Smooth muscle cell of bladder (primary cell): ENCODE results near the gene SEPHS2. TPM values are rescaled to one million over a fixed set of nuclear protein-coding genes. Genes with fewer than 3 reads are reported as not detected.

Experiments used
- total RNA-seq: library from RNA; depleted of rRNA; stranded (reverse); fragments of >200 nt; gene quantifications from 2 replicates; pipeline ENCODE4 v1.2.3, GENCODE V29; 2014

The SEPHS2 gene
- 11.1 and 13.7 TPM in 2 replicates for total RNA-seq

GRCh38 chr16:30445408-30446202 is at the start of gene SEPHS2:
Gene SEPHS2, minus strand, starts transcription at chr16:30445874. Its CDS starts 147 bp downstream, at chr16:30445727.

GRCh38 chr16:30472328-30472942 is 26.8 kb upstream of the SEPHS2 start, which contains the start of gene ITGAL:
Gene ITGAL, plus strand, starts transcription at chr16:30472742. Its CDS starts 96 bp downstream, at chr16:30472838.

GRCh38 chr16:30429678-30430427 is 15.8 kb downstream of the SEPHS2 start, which contains the start of gene DCTPP1:
Gene DCTPP1, minus strand, starts transcription at chr16:30430030. Its CDS starts 50 bp downstream, at chr16:30429980.

GRCh38 chr16:30407102-30407803 is 38.4 kb downstream of the SEPHS2 start, which contains the start of gene ZNF771:
Gene ZNF771, plus strand, starts transcription at chr16:30407606. Its CDS starts 448 bp downstream, at chr16:30408054.

GRCh38 chr16:30395155-30395991 is 50.3 kb downstream of the SEPHS2 start, which contains the start of gene ZNF48:
Gene ZNF48, plus strand, starts transcription at chr16:30395420. Its CDS starts 375 bp downstream, at chr16:30395795.

Other genes with a start within 250 kb of the SEPHS2 start
- 2.4 and 3.4 TPM in 2 replicates for gene SULT1A3, start 246.6 kb downstream of the SEPHS2 start, total RNA-seq
- gene NPIPB13, start 197.4 kb downstream of the SEPHS2 start, total RNA-seq = 0.43 and 1.8 TPM in 2 replicates
- 33.8 and 39.1 TPM in 2 replicates for gene CD2BP2, start 90.6 kb downstream of the SEPHS2 start, total RNA-seq
- 17.1 and 19.9 TPM in 2 replicates for gene TBC1D10B, start 75.4 kb downstream of the SEPHS2 start, total RNA-seq
- gene MYL11, start 71.1 kb downstream of the SEPHS2 start, total RNA-seq = not detected in 2 replicates
- not detected in 2 replicates for gene SEPTIN1, start 63.3 kb downstream of the SEPHS2 start, total RNA-seq
- gene ZNF48, start 50.5 kb downstream of the SEPHS2 start, total RNA-seq = 4.6 and 5.5 TPM in 2 replicates
- 9.8 and 10.5 TPM in 2 replicates for gene ZNF771, start 38.3 kb downstream of the SEPHS2 start, total RNA-seq
- gene DCTPP1, start 15.8 kb downstream of the SEPHS2 start, total RNA-seq = 5.5 and 6.9 TPM in 2 replicates
- not detected in 2 replicates for gene ITGAL, start 26.9 kb upstream of the SEPHS2 start, total RNA-seq
- 9.5 and 12.8 TPM in 2 replicates for gene ZNF768, start 80.7 kb upstream of the SEPHS2 start, total RNA-seq
- 6.7 and 8.4 TPM in 2 replicates for gene ZNF747, start 89.0 kb upstream of the SEPHS2 start, total RNA-seq
- 2.1 and 2.8 TPM in 2 replicates for gene ZNF764, start 112.5 kb upstream of the SEPHS2 start, total RNA-seq
- 12.1 and 12.9 TPM in 2 replicates for gene ZNF688, start 125.8 kb upstream of the SEPHS2 start, total RNA-seq
- gene ZNF785, start 139.8 kb upstream of the SEPHS2 start, total RNA-seq = 7.9 and 8.4 TPM in 2 replicates
- gene ZNF689, start 164.5 kb upstream of the SEPHS2 start, total RNA-seq = 3.8 and 4.4 TPM in 2 replicates
- gene PRR14, start 205.1 kb upstream of the SEPHS2 start, total RNA-seq = 3.4 and 3.8 TPM in 2 replicates
- 12.7 and 15.3 TPM in 2 replicates for gene FBRS, start 212.6 kb upstream of the SEPHS2 start, total RNA-seq